HCT116 (cell line): Measurements from ENCODE around the gene RASSF5. TPM values are rescaled to one million over a fixed set of nuclear protein-coding genes. Genes with fewer than 3 reads are reported as not detected.
A peak's percentile ranks its signal among the peaks of the same experiment; 100 is the strongest.

Source experiments
- ATAC-seq: fragments of 200-7000 bp; cut with Tn5 transposase; 2 replicates; pipeline ENCODE4 v1.9.1; 2020; ENCODE audit warnings: mild to moderate bottlenecking, moderate library complexity
- BruUV-seq: library from RNA; stranded (reverse); fragments of 400-500 nt; replicated peaks from 2 replicates; lab custom pipeline; 2021; lab: Mats Ljungman, UMichigan
- CTCF ChIA-PET: fragments of 300-600 bp; sonication (Branson Sonifier 250); formaldehyde crosslinking; loops from one replicate; lab custom pipeline; 2021; ENCODE audit warnings: antibody characterized with exemption; lab: Charles Lee
- POLR2A ChIA-PET: fragments of 300-600, 350-600 bp; sonication (Branson Sonifier 250); formaldehyde crosslinking; loops from one replicate; lab custom pipeline; 2021; ENCODE audit warnings: antibody characterized with exemption; lab: Charles Lee
- RAD21 ChIA-PET, 2 experiments: fragments of 300-600 bp; sonication (Branson Sonifier 250); formaldehyde crosslinking; loops; one replicate each; lab custom pipeline; 2023; ENCODE audit warnings: low total read pairs in 2 of 2; ENCODE audit not compliant: uncharacterized antibody in 2 of 2, unreplicated experiment in 2 of 2, low non-redundant PET in 1 of 2; lab: Charles Lee
- DNase-seq: peaks from one replicate; pipeline ENCODE4 v3.0.0-alpha.2; 2010; ENCODE audit warnings: low read depth, low spot score
- H2AFZ ChIP-seq: fragments of 200-600 bp; shearing (Covaris generic), sonication (generic); 2 replicates; pipeline ENCODE4 v1.6.1; 2017; ENCODE audit warnings: low read depth, mixed run types, mixed read lengths, antibody characterized with exemption, low read length; ENCODE audit not compliant: poor library complexity, severe bottlenecking
- H3K27ac ChIP-seq: 2 replicates; pipeline ENCODE4 v1.5.1; 2012; ENCODE audit warnings: low read depth, low read length
- H3K27me3 ChIP-seq: fragments of 200-600 bp; sonication (generic); 2 replicates; pipeline ENCODE4 v1.6.1; 2016; ENCODE audit warnings: mixed run types, low read length, mixed read lengths; ENCODE audit not compliant: insufficient read depth
- H3K36me3 ChIP-seq, 2 experiments: fragments of 200-500 bp in 1 of 2; fragments of 200-600 bp in 1 of 2; sonication (Bioruptor generic) in 1 of 2; sonication (generic) in 1 of 2; 2 replicates each; pipeline versions ENCODE4 v1.5.1 to v1.6.1; 2014 to 2016; ENCODE audit warnings: low read length in 2 of 2, inconsistent platforms in 1 of 2, mixed read lengths in 1 of 2, mixed run types in 1 of 2; ENCODE audit not compliant: insufficient read depth in 2 of 2, control insufficient read depth in 1 of 2
- H3K4me1 ChIP-seq, 2 experiments: fragments of 200-600 bp in 1 of 2; sonication (generic) in 1 of 2; 2 replicates each; pipeline versions ENCODE4 v1.5.1 to v1.6.1; 2012 to 2017; ENCODE audit warnings: low read length in 2 of 2, inconsistent platforms in 1 of 2, mild to moderate bottlenecking in 1 of 2, mixed read lengths in 1 of 2, mixed run types in 1 of 2, moderate library complexity in 1 of 2; ENCODE audit not compliant: insufficient read depth in 2 of 2, control insufficient read depth in 1 of 2
- H3K4me2 ChIP-seq: fragments of 200-600 bp; sonication (generic); 2 replicates; pipeline ENCODE4 v1.6.1; 2017; ENCODE audit warnings: mixed run types, low read length, mixed read lengths
- H3K4me3 ChIP-seq, 2 experiments: fragments of 200-600 bp in 1 of 2; sonication (generic) in 1 of 2; replicated peaks in 1 of 2; 2 replicates each; pipeline ENCODE4 v1.5.1; 2011 to 2016; ENCODE audit warnings: low read length in 2 of 2, control low read depth in 1 of 2, low read depth in 1 of 2, mild to moderate bottlenecking in 1 of 2, mixed read lengths in 1 of 2, mixed run types in 1 of 2
- H3K79me2 ChIP-seq: fragments of 200-600 bp; sonication (generic); 2 replicates; pipeline ENCODE4 v1.6.1; 2017; ENCODE audit warnings: mild to moderate bottlenecking, mixed run types, low read length, moderate library complexity, mixed read lengths; ENCODE audit not compliant: insufficient read depth
- H3K9ac ChIP-seq: fragments of 200-600 bp; sonication (generic); 2 replicates; pipeline ENCODE4 v1.6.1; 2016; ENCODE audit warnings: low read length, mixed read lengths
- H3K9me2 ChIP-seq: fragments of 200-600 bp; sonication (generic), shearing (Covaris generic); 2 replicates; pipeline ENCODE4 v1.6.1; 2017; ENCODE audit warnings: mixed run types, mild to moderate bottlenecking, moderate library complexity; ENCODE audit not compliant: insufficient read depth
- H3K9me3 ChIP-seq, 2 experiments: fragments of 200-500 bp in 1 of 2; fragments of 200-600 bp in 1 of 2; sonication (Bioruptor generic) in 1 of 2; sonication (generic) in 1 of 2; 2 replicates each; pipeline ENCODE4 v1.6.1; 2014 to 2017; ENCODE audit warnings: low read length in 2 of 2, mixed read lengths in 2 of 2, inconsistent platforms in 1 of 2, low read depth in 1 of 2, mild to moderate bottlenecking in 1 of 2, mixed run types in 1 of 2, moderate library complexity in 1 of 2; ENCODE audit not compliant: control insufficient read depth in 1 of 2, insufficient read depth in 1 of 2
- H4K20me1 ChIP-seq: fragments of 200-600 bp; sonication (generic), shearing (Covaris generic); 2 replicates; pipeline ENCODE4 v1.6.1; 2017; ENCODE audit warnings: mixed run types, mild to moderate bottlenecking, moderate library complexity; ENCODE audit not compliant: insufficient read depth
- CEBPB ChIP-seq: IDR thresholded peaks from 2 replicates; pipeline ENCODE4 v1.6.1; 2012; ENCODE audit warnings: low read depth
- EGR1 ChIP-seq: IDR thresholded peaks from 2 replicates; pipeline ENCODE4 v1.6.1; 2012; ENCODE audit warnings: low read depth
- ELF1 ChIP-seq: IDR thresholded peaks from 2 replicates; pipeline ENCODE4 v1.6.1; 2012; ENCODE audit warnings: low read depth, borderline replicate concordance
- EZH2phosphoT487 ChIP-seq: fragments of 200-600 bp; IDR thresholded peaks from 2 replicates; pipeline ENCODE4 v1.6.1; 2018; ENCODE audit warnings: antibody characterized with exemption, borderline replicate concordance
- JUND ChIP-seq: IDR thresholded peaks from 2 replicates; pipeline ENCODE4 v1.6.1; 2012
- RAD21 ChIP-seq: IDR thresholded peaks from 2 replicates; pipeline ENCODE4 v1.6.1; 2012; ENCODE audit warnings: low read depth, mild to moderate bottlenecking
- SIN3A ChIP-seq: IDR thresholded peaks from 2 replicates; pipeline ENCODE4 v1.6.1; 2012; ENCODE audit warnings: low read depth
- SP1 ChIP-seq: IDR thresholded peaks from 2 replicates; pipeline ENCODE4 v1.6.1; 2012; ENCODE audit warnings: low read depth
- SRF ChIP-seq: IDR thresholded peaks from 2 replicates; pipeline ENCODE4 v1.6.1; 2012; ENCODE audit warnings: low read depth
- ZFX ChIP-seq: fragments of 450-650 bp; IDR thresholded peaks from 2 replicates; pipeline ENCODE4 v1.6.1; 2017
- ZNF274 ChIP-seq: fragments of 200-500 bp; sonication (Bioruptor generic); IDR thresholded peaks from 2 replicates; pipeline ENCODE4 v1.6.1; 2014; ENCODE audit warnings: mild to moderate bottlenecking, low read depth, low read length, inconsistent platforms
- intact Hi-C: fragments of 100-400 bp; cut with micrococcal nuclease; formaldehyde crosslinking; loops from 2 replicates; pipeline ENCODE4 v1.10.0; 2022
- total RNA-seq: library from RNA; stranded (reverse); gene quantifications from one replicate; pipeline ENCODE4 v1.2.1, GENCODE V29; 2021; ENCODE audit not compliant: unreplicated experiment
- TF ChIP-seq, protein P1 (sequence below), 3 experiments: fragments of 200-600 bp in 1 of 3; sonication (generic) in 1 of 3; IDR thresholded peaks in 2 of 3; conservative IDR thresholded peaks in 1 of 3; 2 replicates each; pipeline ENCODE4 v1.5.1; 2012 to 2017; ENCODE audit warnings: low read depth in 2 of 3, low read length in 2 of 3, antibody characterized with exemption in 1 of 3, borderline replicate concordance in 1 of 3, control low read depth in 1 of 3, mild to moderate bottlenecking in 1 of 3, mixed read lengths in 1 of 3, mixed run types in 1 of 3, moderate library complexity in 1 of 3; ENCODE audit not compliant: insufficient read depth in 1 of 3
- TF ChIP-seq, protein P2 (sequence below): IDR thresholded peaks from 2 replicates; pipeline ENCODE4 v1.6.1; 2011; ENCODE audit warnings: mild to moderate bottlenecking, low read length, moderate library complexity; ENCODE audit not compliant: insufficient replicate concordance; ENCODE audit errors: extremely low read depth
- TF ChIP-seq, protein P3 (sequence below): IDR thresholded peaks from 2 replicates; pipeline ENCODE4 v1.6.1; 2012

RASSF5 gene
- total RNA-seq, 1 experiment from 2014 or later = 5.4 TPM

- ChIA-PET POLR2A (interaction anchor here (1.0 to 1.2 kb wide), 2 partner anchors 19 to 33 kb away, joined by 4 to 5 read pairs; partner anchors contain the start of gene EIF2D), CTCF (interaction anchor here (0.5 to 2.5 kb wide), 19 partner anchors 9 to 351 kb away, joined by 3 to 71 read pairs (median 4); partner anchors contain the start of genes EIF2D, IKBKE and MAPKAPK2), RAD21 (interaction anchor here (0.6 to 1.5 kb wide), 4 partner anchors 29 to 351 kb away, joined by 3 to 11 read pairs (median 5); no protein-coding TSS in a partner anchor)
- no TSS peak for BruUV-seq
- H3K27me3 ChIP-seq = no peaks in the 10 kb centered on the region
- H3K9ac ChIP-seq = no peak overlapping the region
- no peaks in the 10 kb centered on the region for H4K20me1 ChIP-seq
- peak; percentile 88 for DNase-seq
- intact Hi-C loops = loop anchor here (10.0 kb wide), 1 partner anchor 354 kb away; no protein-coding TSS in a partner anchor
- H3K4me3 ChIP-seq = no peak overlapping the region
- peak; percentile 55 for ATAC-seq
- H3K79me2 ChIP-seq = no peaks in the 10 kb centered on the region
- H3K36me3 ChIP-seq = no peaks in the 10 kb centered on the region
- no peaks in the 10 kb centered on the region for H3K9me2 ChIP-seq
- TF ChIP-seq JUND (no peak), SP1 (no peak), ZFX (no peak), SRF (no peak), SIN3A (no peak), ELF1 (no peak), EGR1 (no peak), EZH2phosphoT487 (no peak), CEBPB (no peak), RAD21 (peak; percentile 68), ZNF274 (no peak)
- TF ChIP-seq, protein P1, sequence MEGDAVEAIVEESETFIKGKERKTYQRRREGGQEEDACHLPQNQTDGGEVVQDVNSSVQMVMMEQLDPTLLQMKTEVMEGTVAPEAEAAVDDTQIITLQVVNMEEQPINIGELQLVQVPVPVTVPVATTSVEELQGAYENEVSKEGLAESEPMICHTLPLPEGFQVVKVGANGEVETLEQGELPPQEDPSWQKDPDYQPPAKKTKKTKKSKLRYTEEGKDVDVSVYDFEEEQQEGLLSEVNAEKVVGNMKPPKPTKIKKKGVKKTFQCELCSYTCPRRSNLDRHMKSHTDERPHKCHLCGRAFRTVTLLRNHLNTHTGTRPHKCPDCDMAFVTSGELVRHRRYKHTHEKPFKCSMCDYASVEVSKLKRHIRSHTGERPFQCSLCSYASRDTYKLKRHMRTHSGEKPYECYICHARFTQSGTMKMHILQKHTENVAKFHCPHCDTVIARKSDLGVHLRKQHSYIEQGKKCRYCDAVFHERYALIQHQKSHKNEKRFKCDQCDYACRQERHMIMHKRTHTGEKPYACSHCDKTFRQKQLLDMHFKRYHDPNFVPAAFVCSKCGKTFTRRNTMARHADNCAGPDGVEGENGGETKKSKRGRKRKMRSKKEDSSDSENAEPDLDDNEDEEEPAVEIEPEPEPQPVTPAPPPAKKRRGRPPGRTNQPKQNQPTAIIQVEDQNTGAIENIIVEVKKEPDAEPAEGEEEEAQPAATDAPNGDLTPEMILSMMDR (IDR thresholded peaks at IDR 0.05 in 2 of 3, conservative IDR thresholded peaks at IDR 0.05 in 1 of 3; ENCODE audit: borderline replicate concordance in 1 of 3, insufficient read depth in 1 of 3, low read depth in 2 of 3, low read length in 2 of 3) = peak; percentile 53 to 70 (median 63)
- TF ChIP-seq, protein P2, sequence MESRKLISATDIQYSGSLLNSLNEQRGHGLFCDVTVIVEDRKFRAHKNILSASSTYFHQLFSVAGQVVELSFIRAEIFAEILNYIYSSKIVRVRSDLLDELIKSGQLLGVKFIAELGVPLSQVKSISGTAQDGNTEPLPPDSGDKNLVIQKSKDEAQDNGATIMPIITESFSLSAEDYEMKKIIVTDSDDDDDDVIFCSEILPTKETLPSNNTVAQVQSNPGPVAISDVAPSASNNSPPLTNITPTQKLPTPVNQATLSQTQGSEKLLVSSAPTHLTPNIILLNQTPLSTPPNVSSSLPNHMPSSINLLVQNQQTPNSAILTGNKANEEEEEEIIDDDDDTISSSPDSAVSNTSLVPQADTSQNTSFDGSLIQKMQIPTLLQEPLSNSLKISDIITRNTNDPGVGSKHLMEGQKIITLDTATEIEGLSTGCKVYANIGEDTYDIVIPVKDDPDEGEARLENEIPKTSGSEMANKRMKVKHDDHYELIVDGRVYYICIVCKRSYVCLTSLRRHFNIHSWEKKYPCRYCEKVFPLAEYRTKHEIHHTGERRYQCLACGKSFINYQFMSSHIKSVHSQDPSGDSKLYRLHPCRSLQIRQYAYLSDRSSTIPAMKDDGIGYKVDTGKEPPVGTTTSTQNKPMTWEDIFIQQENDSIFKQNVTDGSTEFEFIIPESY = no peak
- TF ChIP-seq, protein P3, sequence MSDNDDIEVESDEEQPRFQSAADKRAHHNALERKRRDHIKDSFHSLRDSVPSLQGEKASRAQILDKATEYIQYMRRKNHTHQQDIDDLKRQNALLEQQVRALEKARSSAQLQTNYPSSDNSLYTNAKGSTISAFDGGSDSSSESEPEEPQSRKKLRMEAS = 0 out of 2 replicates have a peak, but pooled peaks have one; percentile 34
- TF ChIP-seq, all 23 proteins: peak for 3
- no peak overlapping the region for H3K4me2 ChIP-seq
- no peak overlapping the region for H3K27ac ChIP-seq
- H3K4me1 ChIP-seq = peaks cover 4 to 23% of the 10 kb centered on the region in 2 experiments; a peak in 3 of 4 replicates
- peak overlapping the region; percentile 46 for H2AFZ ChIP-seq
- peaks cover 0 to 4% of the 10 kb centered on the region in 2 experiments; a peak in 1 of 4 replicates for H3K9me3 ChIP-seq
Measured at GRCh38 chr1:206631085-206631509, 123.8 kb downstream of the RASSF5 start.
